ENCODE results near the gene CDS2.

DNA sequence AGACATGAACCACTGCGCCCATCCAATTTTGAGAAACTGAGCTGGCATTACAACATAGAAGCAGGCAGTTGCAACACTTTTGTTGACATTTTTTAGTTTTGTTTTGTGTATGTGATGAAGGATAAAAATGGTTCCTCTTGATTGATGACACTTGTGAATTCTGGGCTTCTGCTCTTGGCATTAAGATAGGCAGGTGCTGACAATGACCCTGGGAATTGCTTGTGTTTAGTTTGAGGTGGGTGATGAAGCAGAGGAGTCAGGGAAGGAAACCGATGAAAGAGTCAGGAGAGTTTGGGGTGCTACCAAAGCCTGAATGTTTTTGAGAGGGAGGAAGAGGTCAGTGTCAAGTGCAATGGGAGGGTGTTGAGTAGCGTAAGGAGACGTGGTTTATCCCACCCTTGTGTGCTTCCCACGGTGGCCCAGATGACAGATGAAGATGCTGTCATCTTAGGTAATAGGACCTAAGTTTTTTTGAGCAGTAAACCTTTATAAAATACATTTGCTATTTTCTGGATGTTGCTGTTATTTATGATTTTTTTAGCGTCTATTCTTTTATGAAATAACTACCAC lies 19.4 kb downstream of the CDS2 start:
- no peak for TF ChIP-seq CBX2 (IDR thresholded peaks at IDR 0.05; ENCODE audit: borderline replicate concordance, low read depth)
- TF ChIP-seq, protein P1, sequence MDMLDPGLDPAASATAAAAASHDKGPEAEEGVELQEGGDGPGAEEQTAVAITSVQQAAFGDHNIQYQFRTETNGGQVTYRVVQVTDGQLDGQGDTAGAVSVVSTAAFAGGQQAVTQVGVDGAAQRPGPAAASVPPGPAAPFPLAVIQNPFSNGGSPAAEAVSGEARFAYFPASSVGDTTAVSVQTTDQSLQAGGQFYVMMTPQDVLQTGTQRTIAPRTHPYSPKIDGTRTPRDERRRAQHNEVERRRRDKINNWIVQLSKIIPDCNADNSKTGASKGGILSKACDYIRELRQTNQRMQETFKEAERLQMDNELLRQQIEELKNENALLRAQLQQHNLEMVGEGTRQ (IDR thresholded peaks at IDR 0.05): no peak
- no peak for TF ChIP-seq FOSB (CRISPR knock-in tag; IDR thresholded peaks at IDR 0.05)
- TF ChIP-seq, protein P2, sequence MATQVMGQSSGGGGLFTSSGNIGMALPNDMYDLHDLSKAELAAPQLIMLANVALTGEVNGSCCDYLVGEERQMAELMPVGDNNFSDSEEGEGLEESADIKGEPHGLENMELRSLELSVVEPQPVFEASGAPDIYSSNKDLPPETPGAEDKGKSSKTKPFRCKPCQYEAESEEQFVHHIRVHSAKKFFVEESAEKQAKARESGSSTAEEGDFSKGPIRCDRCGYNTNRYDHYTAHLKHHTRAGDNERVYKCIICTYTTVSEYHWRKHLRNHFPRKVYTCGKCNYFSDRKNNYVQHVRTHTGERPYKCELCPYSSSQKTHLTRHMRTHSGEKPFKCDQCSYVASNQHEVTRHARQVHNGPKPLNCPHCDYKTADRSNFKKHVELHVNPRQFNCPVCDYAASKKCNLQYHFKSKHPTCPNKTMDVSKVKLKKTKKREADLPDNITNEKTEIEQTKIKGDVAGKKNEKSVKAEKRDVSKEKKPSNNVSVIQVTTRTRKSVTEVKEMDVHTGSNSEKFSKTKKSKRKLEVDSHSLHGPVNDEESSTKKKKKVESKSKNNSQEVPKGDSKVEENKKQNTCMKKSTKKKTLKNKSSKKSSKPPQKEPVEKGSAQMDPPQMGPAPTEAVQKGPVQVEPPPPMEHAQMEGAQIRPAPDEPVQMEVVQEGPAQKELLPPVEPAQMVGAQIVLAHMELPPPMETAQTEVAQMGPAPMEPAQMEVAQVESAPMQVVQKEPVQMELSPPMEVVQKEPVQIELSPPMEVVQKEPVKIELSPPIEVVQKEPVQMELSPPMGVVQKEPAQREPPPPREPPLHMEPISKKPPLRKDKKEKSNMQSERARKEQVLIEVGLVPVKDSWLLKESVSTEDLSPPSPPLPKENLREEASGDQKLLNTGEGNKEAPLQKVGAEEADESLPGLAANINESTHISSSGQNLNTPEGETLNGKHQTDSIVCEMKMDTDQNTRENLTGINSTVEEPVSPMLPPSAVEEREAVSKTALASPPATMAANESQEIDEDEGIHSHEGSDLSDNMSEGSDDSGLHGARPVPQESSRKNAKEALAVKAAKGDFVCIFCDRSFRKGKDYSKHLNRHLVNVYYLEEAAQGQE (IDR thresholded peaks at IDR 0.05): no peak
- TF ChIP-seq, protein P3, sequence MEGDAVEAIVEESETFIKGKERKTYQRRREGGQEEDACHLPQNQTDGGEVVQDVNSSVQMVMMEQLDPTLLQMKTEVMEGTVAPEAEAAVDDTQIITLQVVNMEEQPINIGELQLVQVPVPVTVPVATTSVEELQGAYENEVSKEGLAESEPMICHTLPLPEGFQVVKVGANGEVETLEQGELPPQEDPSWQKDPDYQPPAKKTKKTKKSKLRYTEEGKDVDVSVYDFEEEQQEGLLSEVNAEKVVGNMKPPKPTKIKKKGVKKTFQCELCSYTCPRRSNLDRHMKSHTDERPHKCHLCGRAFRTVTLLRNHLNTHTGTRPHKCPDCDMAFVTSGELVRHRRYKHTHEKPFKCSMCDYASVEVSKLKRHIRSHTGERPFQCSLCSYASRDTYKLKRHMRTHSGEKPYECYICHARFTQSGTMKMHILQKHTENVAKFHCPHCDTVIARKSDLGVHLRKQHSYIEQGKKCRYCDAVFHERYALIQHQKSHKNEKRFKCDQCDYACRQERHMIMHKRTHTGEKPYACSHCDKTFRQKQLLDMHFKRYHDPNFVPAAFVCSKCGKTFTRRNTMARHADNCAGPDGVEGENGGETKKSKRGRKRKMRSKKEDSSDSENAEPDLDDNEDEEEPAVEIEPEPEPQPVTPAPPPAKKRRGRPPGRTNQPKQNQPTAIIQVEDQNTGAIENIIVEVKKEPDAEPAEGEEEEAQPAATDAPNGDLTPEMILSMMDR (IDR thresholded peaks at IDR 0.05): no peak
